AML-193 (cell line): ENCODE results near the gene CHP1.
"Not testable (repeated sequence)": the region's sequence is repeated elsewhere in the genome, so short reads cannot be mapped to it uniquely, and the experiment has no call there.

Experiments used
- DNase-seq, 2 experiments: peaks; one replicate each; lab custom pipeline; 2025; lab: John Stamatoyannopoulos, UW

CHP1 gene

GRCh38 chr15:41292521-41292920 lies 61.5 kb downstream of the CHP1 start:
- no peak for DNase-seq

- DNase-seq, result not testable (repeated sequence)
These were observed 70.1 kb downstream of the CHP1 start for GRCh38 chr15:41301139-41301538.

GRCh38 chr15:41301587-41301986 lies 70.5 kb downstream of the CHP1 start:
- DNase-seq, result no peak

DNA sequence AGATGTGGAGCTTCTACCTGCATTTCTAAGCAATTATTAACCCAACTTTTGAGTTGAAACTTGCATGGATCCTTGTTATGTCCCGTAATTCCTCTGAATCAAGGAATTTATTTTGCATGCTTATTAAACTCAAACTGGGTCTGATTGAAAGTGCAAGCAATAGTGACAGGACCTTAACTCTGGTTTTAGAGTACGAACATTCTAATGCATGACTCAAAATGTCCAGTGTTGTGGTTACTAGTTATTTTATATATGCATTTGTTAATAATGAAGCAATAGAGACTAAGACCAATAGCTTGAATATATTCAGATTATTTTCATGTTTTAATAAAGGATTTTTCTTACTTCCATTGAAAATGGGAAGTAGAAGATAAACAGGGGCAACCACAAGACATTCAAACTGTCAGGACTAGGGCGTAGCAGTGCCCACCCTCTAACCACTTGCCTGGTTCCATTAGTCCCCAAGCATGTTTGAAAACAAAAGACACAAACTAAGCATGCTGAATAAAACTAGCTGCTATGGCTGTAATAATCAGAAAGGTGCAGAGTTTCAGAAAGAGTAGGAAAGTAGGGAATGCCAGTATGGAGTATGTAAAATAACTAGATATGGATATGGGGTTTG lies 73.2 kb downstream of the CHP1 start:
- DNase-seq, result no peak

DNA sequence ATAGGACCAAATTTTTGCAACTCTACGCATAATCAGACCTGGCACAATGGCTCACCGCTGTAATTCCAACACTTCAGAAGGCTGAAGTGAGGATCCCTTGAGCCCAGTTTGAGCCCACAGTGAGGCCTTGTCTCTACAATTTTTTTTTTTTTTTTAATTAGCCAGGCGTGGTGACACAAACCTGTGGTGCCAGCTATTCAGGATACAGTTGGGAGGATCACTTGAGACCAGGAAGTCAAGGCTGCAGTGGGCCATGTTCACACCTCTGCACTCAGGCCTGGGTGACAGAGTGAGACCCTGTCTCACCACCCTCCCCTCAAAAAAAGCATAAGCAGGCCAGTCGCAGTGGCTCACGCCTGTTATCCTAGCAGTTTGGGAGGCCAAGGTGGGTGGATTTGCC lies 76.6 kb downstream of the CHP1 start:
- DNase-seq, result no peak

DNA sequence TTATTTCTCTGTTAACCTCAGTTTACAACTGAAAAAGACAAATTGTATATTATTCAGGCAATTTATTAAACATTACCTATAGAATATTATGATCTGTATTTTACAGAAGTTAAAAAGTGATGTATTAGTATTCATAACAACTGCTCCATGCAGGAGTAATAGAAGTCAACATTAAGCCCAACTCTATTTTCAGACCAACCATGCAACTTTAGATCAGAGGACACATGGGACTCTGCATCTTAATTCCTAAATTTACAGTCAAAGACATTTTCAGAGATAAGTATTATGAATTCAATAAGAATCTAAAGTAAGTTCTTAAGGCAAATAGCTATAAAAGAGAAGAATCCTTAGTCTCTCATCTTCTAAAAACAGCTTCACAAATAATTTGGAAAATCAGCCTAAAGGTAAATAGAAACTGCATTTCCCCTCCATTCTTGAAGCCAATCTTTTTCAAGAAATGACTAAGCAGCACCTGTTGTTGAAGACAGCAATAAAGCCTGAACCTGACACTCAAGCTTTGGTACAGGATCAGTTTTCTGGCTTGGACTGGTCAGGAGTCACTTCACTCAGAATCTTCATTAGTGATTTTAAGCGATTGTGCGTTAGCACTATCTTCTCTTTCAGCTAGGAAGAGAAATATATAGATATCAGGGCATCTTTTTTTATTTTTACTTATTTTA lies 78.3 kb downstream of the CHP1 start:
- no peak for DNase-seq

- not testable (repeated sequence) for DNase-seq
These were observed 89.8 kb downstream of the CHP1 start for GRCh38 chr15:41320805-41321330.

DNA sequence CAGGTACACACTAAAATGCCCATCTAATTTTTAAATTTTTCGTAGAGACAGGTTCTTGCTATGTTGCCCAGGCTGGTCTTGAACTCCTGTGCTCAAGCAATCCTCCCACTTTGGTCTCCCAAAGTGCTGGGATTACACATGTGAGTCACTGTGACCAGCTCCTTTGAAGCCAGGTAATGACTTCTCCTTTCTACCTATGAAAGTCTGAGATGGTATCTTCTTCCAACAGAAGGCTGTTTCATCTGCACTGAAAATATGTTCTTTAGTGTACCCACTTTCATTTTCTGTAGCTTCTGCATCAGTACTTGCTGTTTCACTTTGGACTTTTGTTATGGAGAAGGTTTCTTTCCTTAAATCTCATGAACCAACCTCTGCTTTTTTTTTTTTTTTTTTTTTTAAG lies 92.5 kb downstream of the CHP1 start:
- DNase-seq, result no peak

- DNase-seq, result no peak
These were observed 100.2 kb downstream of the CHP1 start for GRCh38 chr15:41331281-41331680.
